AG09309 (cell line): ENCODE data around the gene CNRIP1.

Experiments
- DNase-seq: peaks from one replicate; pipeline ENCODE4 v3.0.0-alpha.2; 2010; ENCODE audit warnings: low read depth
- H3K4me3 ChIP-seq: 2 replicates; pipeline ENCODE4 v1.5.1; 2011; ENCODE audit warnings: mild to moderate bottlenecking, low read depth, low read length, moderate library complexity; ENCODE audit not compliant: control insufficient read depth
- CTCF ChIP-seq: IDR thresholded peaks from 2 replicates; pipeline ENCODE4 v1.5.1; 2011; ENCODE audit warnings: mild to moderate bottlenecking, low read depth, low read length, inconsistent platforms; ENCODE audit not compliant: insufficient read depth, control insufficient read depth; ENCODE audit errors: missing control alignments

Gene CNRIP1

DNA sequence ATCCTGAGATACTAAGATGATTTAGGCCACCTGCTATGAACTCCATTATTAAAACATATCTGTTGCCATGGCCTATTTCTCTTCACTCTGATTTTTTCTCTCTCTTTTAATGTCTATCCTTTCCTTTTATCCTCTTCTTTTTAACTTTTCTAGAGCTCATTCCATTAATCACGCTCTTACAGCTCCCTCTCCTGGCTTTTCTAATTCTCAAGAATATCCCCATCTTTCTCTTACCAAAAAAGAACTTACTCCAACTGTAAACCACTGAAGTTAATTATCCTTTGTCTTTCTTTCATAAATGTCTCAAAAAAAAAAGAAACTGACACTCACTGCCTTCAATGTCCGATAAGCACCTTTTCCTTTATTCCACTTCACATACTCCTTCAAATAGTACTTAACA lies 75.3 kb downstream of the CNRIP1 start:
- peak; percentile 10 for TF ChIP-seq CTCF
- H3K4me3 ChIP-seq = no peak overlapping the region
- DNase-seq = no peak
